Left lung (tissue), 14 donors: ENCODE data around the gene OVAAL. TPM values are rescaled to one million over a fixed set of nuclear protein-coding genes. Genes with fewer than 3 reads are reported as not detected.

Experiments
- ATAC-seq: fragments of 200-7000 bp; cut with Tn5 transposase; one replicate; pipeline ENCODE4 v1.9.1; 2020; ENCODE audit warnings: moderate library complexity
- DNase-seq, 4 donors: peaks; one replicate each; pipeline ENCODE4 v3.0.0-alpha.2; 2013 to 2020
- H3K27ac ChIP-seq, 2 donors: fragments of 200-600 bp; sonication (generic) in 1 of 2; one replicate each; pipeline versions ENCODE4 v1.5.0 to v1.8.0; 2020 to 2021
- H3K27me3 ChIP-seq, 2 donors: fragments of 200-600 bp; sonication (generic) in 1 of 2; one replicate each; pipeline versions ENCODE4 v1.5.0 to v1.8.0; 2020 to 2021
- H3K36me3 ChIP-seq, 2 donors: fragments of 200-600 bp; sonication (generic) in 1 of 2; one replicate each; pipeline versions ENCODE4 v1.5.0 to v1.8.0; 2020 to 2021
- H3K4me1 ChIP-seq, 2 donors: fragments of 200-600 bp; one replicate each; pipeline ENCODE4 v1.8.0; 2021
- H3K4me3 ChIP-seq, 2 donors: fragments of 200-600 bp; sonication (generic) in 1 of 2; one replicate each; pipeline versions ENCODE4 v1.5.0 to v1.8.0; 2020 to 2021; ENCODE audit warnings: mild to moderate bottlenecking in 1 of 2
- H3K9me3 ChIP-seq, 2 donors: fragments of 200-600 bp; sonication (generic) in 1 of 2; one replicate each; pipeline versions ENCODE4 v1.5.0 to v1.8.0; 2020 to 2021
- CTCF ChIP-seq, 2 donors: fragments of 200-600 bp; sonication (generic) in 1 of 2; IDR thresholded peaks; one replicate each; pipeline versions ENCODE4 v1.5.0 to v1.8.0; 2021; ENCODE audit warnings: antibody characterized with exemption in 2 of 2
- intact Hi-C, 2 donors: fragments of 100-400 bp; cut with DNase I; formaldehyde crosslinking; loops; one replicate each; pipeline versions ENCODE4 v1.11.2 to v1.14.2; 2022
- long read RNA-seq, 12 donors: library from polyadenylated mRNA in 2 of 12; unstranded in 2 of 12; transcript quantifications; one replicate each; pipeline ENCODE4 v2.0.0 and lab custom pipeline, GENCODE V29; 2019 to 2026
- polyA plus RNA-seq, 6 donors: library from polyadenylated mRNA; unstranded; fragments of 120-200 nt; gene quantifications; one replicate each; pipeline ENCODE4 v1.2.1, GENCODE V29; 2013; ENCODE audit not compliant: insufficient read length in 6 of 6
- total RNA-seq, 2 donors: library from RNA; stranded (reverse); fragmentation: NEBNext Ultra II Directional; extraction: Animal tissue kit (Norgen Biotek cat#: 25700); gene quantifications; one replicate each; pipeline ENCODE4 v1.2.1, GENCODE V29; 2021
- donor health status: DM: no; HTN: yes; CAD: no.
- donor health status: DM: no; HTN: no; CAD: no.

OVAAL gene
- not detected for total RNA-seq
- polyA plus RNA-seq, result not detected
- long read RNA-seq, donor 1, result 0 reads
- long read RNA-seq, donor 2, result 0 reads
- long read RNA-seq, donor 3, result 0 reads
- long read RNA-seq, donor 4, result 0 reads
- long read RNA-seq, donor 5, result 0 reads
- long read RNA-seq, donor 6, result 0 reads
- long read RNA-seq, donor 7, result 0 reads
- long read RNA-seq, donor 8, result 0 reads
- long read RNA-seq, donor 9, result 0 reads
- long read RNA-seq, donor 10, result 0 reads
- long read RNA-seq, donor 11, result 0 reads
- long read RNA-seq, donor 12, result 0 reads

- no peak for DNase-seq
- Histone ChIP-seq H3K27ac (no peak within 1 kb of the TSS), H3K4me3 (no peak within 1 kb of the TSS), H3K4me1 (no peaks in the 10 kb centered on the region), H3K9me3 (no peaks in the 10 kb centered on the region), H3K36me3 (no peaks in the 10 kb centered on the region), H3K27me3 (no peaks in the 10 kb centered on the region)
- ATAC-seq, result no peak
- intact Hi-C loops, result no loop called here
- no peak for TF ChIP-seq CTCF (IDR thresholded peaks at IDR 0.05)
Measured at GRCh38 chr1:180558664-180559063, at the start of gene OVAAL. TSS of gene OVAAL (plus strand) at chr1:180558964.

- intact Hi-C loops, result loop anchor here in 1 of 2 donors (10.0 kb wide), 1 partner anchor 344 kb away; no protein-coding TSS in a partner anchor
- H3K36me3 ChIP-seq, result no peaks in the 10 kb centered on the region
- H3K4me3 ChIP-seq, result no peak overlapping the region
Measured at GRCh38 chr1:180510882-180511281, 47.9 kb upstream of the OVAAL start.

GRCh38 chr1:180513531-180513930, 45.2 kb upstream of the OVAAL start:
- Histone ChIP-seq H3K4me1 (peaks cover 0 to 13% of the 10 kb centered on the region in 2 donors), H3K27ac (no peak overlapping the region), H3K36me3 (no peaks in the 10 kb centered on the region), H3K27me3 (no peaks in the 10 kb centered on the region), H3K9me3 (no peaks in the 10 kb centered on the region), H3K4me3 (no peak overlapping the region)
- no peak for DNase-seq
- intact Hi-C loops, result loop anchor here in 1 of 2 donors (10.0 kb wide), 1 partner anchor 341 kb away; no protein-coding TSS in a partner anchor
- no peak for TF ChIP-seq CTCF (IDR thresholded peaks at IDR 0.05)
- ATAC-seq, result no peak

More at GRCh38 chr1:180510882-180511281, 47.9 kb upstream of the OVAAL start:
- no peak for TF ChIP-seq CTCF (IDR thresholded peaks at IDR 0.05)
- H3K27me3 ChIP-seq, result no peaks in the 10 kb centered on the region
- H3K4me1 ChIP-seq, result peaks cover 0 to 4% of the 10 kb centered on the region in 2 donors
- H3K27ac ChIP-seq, result no peak overlapping the region
- ATAC-seq (no peak), DNase-seq (no peak)
- no peaks in the 10 kb centered on the region for H3K9me3 ChIP-seq

GRCh38 chr1:180515364-180515763, 43.4 kb upstream of the OVAAL start:
- H3K27ac ChIP-seq, result no peak overlapping the region
- H3K9me3 ChIP-seq, result no peaks in the 10 kb centered on the region
- TF ChIP-seq CTCF (IDR thresholded peaks at IDR 0.05), result no peak
- H3K4me3 ChIP-seq, result no peak overlapping the region
- H3K36me3 ChIP-seq, result no peaks in the 10 kb centered on the region
- no peaks in the 10 kb centered on the region for H3K27me3 ChIP-seq
- no peak for ATAC-seq
- H3K4me1 ChIP-seq, result peaks cover 0 to 13% of the 10 kb centered on the region in 2 donors
- DNase-seq, result no peak
- intact Hi-C loops, result loop anchor here (5.0 to 10.0 kb wide), 2 partner anchors 339 to 347 kb away; no protein-coding TSS in a partner anchor

- no peaks in the 10 kb centered on the region for H3K9me3 ChIP-seq
- intact Hi-C loops, result loop anchor here (5.0 to 10.0 kb wide), 2 partner anchors 339 to 346 kb away; no protein-coding TSS in a partner anchor
- DNase-seq (peak in 3 of 4 donors; percentile 46 to 88 (median 76)), ATAC-seq (peak; percentile 100)
- no peaks in the 10 kb centered on the region for H3K27me3 ChIP-seq
- H3K4me3 ChIP-seq, result no peak overlapping the region
- peak; percentile 77 to 84 for TF ChIP-seq CTCF (IDR thresholded peaks at IDR 0.05)
- peaks cover 0 to 13% of the 10 kb centered on the region in 2 donors for H3K4me1 ChIP-seq
- H3K36me3 ChIP-seq, result no peaks in the 10 kb centered on the region
- H3K27ac ChIP-seq, result peak overlapping the region in 1 of 2 donors; percentile 10
Measured at GRCh38 chr1:180515857-180516388, 42.8 kb upstream of the OVAAL start.
